ENCODE measurements around the gene VAMP1. TPM values are rescaled to one million over a fixed set of nuclear protein-coding genes. Genes with fewer than 3 reads are reported as not detected.
"Not testable (repeated sequence)": the region's sequence is repeated elsewhere in the genome, so short reads cannot be mapped to it uniquely, and the experiment has no call there.

VAMP1 gene
- total RNA-seq, 1 experiment from 2014 or later: 10.3 TPM

- Histone ChIP-seq H2BK120ac (ENCODE audit: low read depth, low read length, poor library complexity, severe bottlenecking) (no peak overlapping the region), H3K56ac (ENCODE audit: insufficient read length, low read depth, low read length) (no peak overlapping the region), H3K4me1 (ENCODE audit: insufficient read depth, low read length) (no peaks in the 10 kb centered on the region), H3K9ac (ENCODE audit: extremely low read depth, insufficient read length, low read length) (no peak overlapping the region), H4K5ac (ENCODE audit: insufficient read length, low read depth, low read length) (no peak overlapping the region), H3K79me1 (ENCODE audit: insufficient read depth, low read depth, low read length, poor library complexity, severe bottlenecking) (no peaks in the 10 kb centered on the region), H3K23me2 (ENCODE audit: insufficient read length, low read depth, low read length, poor library complexity, severe bottlenecking) (peaks cover 2% of the 10 kb centered on the region), H2AFZ (ENCODE audit: low read length) (no peak overlapping the region), H4K91ac (ENCODE audit: insufficient read length, low read depth, low read length) (no peak overlapping the region), H3K9me3 (ENCODE audit: control insufficient read depth, low read depth, low read length) (no peaks in the 10 kb centered on the region), H3K79me2 (ENCODE audit: insufficient read depth, low read length) (no peaks in the 10 kb centered on the region), H3K18ac (ENCODE audit: insufficient read length, low read depth, low read length) (no peak overlapping the region), H4K20me1 (ENCODE audit: control insufficient read depth, insufficient read depth, insufficient read length) (no peaks in the 10 kb centered on the region), H3K27me3 (ENCODE audit: insufficient read depth, low read length) (no peaks in the 10 kb centered on the region), H2BK20ac (ENCODE audit: low read depth, low read length, poor library complexity, severe bottlenecking) (no peak overlapping the region), H4K8ac (replicated peaks; ENCODE audit: insufficient read length, low read depth, low read length) (no peak overlapping the region), H2BK5ac (ENCODE audit: insufficient read length, low read length) (no peak overlapping the region), H2BK15ac (ENCODE audit: low read depth, low read length) (no peak overlapping the region; the same call in 1 of the 2 replicates), H3K14ac (ENCODE audit: insufficient read depth, low read length) (no peak overlapping the region), H3K4me2 (ENCODE audit: insufficient read depth, insufficient read length, low read length) (no peak overlapping the region), H3T11ph (ENCODE audit: low read length) (no peak overlapping the region), H3K4ac (ENCODE audit: low read depth, low read length) (no peak overlapping the region), H3K23ac (ENCODE audit: insufficient read length, low read depth, low read length) (no peak overlapping the region), H2AK5ac (ENCODE audit: insufficient read length, low read length) (no peak overlapping the region), H3K27ac (ENCODE audit: insufficient read length, low read depth, low read length) (no peak overlapping the region), H2BK12ac (ENCODE audit: insufficient read length, low read depth, low read length) (no peak overlapping the region)
- Mint-ChIP-seq H3K9me3 (peaks cover 14 to 16% of the 10 kb centered on the region in 2 experiments), H3K4me3 (no peak overlapping the region), H3K27ac (no peak overlapping the region), H3K36me3 (ENCODE audit: insufficient read depth in 1 of 3, low read depth in 3 of 3) (peaks cover 4 to 6% (median 5%) of the 10 kb centered on the region in 3 experiments; a peak in 4 of 7 replicates), H3K4me1 (peaks cover 0 to 3% of the 10 kb centered on the region in 2 experiments; a peak in 1 of 4 replicates), H3K27me3 (ENCODE audit: low read depth) (peaks cover 19% of the 10 kb centered on the region)
- no CpG with 5 or more reads among the region's 20 CpGs for WGBS (ENCODE audit: extremely low coverage, insufficient read length, low lambda C conversion rate)
- no peak for DNase-seq
- no peak for TF ChIP-seq CTCF (conservative IDR thresholded peaks at IDR 0.05)
Measured at GRCh38 chr12:6478416-6478815, 7.9 kb upstream of the VAMP1 start.

- H2BK20ac ChIP-seq (ENCODE audit: low read depth, low read length, poor library complexity, severe bottlenecking); H3K79me2 ChIP-seq (ENCODE audit: insufficient read depth, low read length); H4K20me1 ChIP-seq (ENCODE audit: control insufficient read depth, insufficient read depth, insufficient read length); H3K18ac ChIP-seq (ENCODE audit: insufficient read length, low read depth, low read length); H3K9me3 ChIP-seq (ENCODE audit: control insufficient read depth, low read depth, low read length); DNase-seq; H3K23me2 ChIP-seq (ENCODE audit: insufficient read length, low read depth, low read length, poor library complexity, severe bottlenecking); H3K4me3 Mint-ChIP-seq; H3K27ac ChIP-seq (ENCODE audit: insufficient read length, low read depth, low read length); H3K4me1 ChIP-seq (ENCODE audit: insufficient read depth, low read length); H4K91ac ChIP-seq (ENCODE audit: insufficient read length, low read depth, low read length); H3K27ac Mint-ChIP-seq; H2BK5ac ChIP-seq (ENCODE audit: insufficient read length, low read length); H3K56ac ChIP-seq (ENCODE audit: insufficient read length, low read depth, low read length); H2AK5ac ChIP-seq (ENCODE audit: insufficient read length, low read length); H3K23ac ChIP-seq (ENCODE audit: insufficient read length, low read depth, low read length); H2AFZ ChIP-seq (ENCODE audit: low read length); H3K4ac ChIP-seq (ENCODE audit: low read depth, low read length); H2BK15ac ChIP-seq (ENCODE audit: low read depth, low read length); H3K79me1 ChIP-seq (ENCODE audit: insufficient read depth, low read depth, low read length, poor library complexity, severe bottlenecking); H3K27me3 ChIP-seq (ENCODE audit: insufficient read depth, low read length); H3K14ac ChIP-seq (ENCODE audit: insufficient read depth, low read length); H4K8ac ChIP-seq (replicated peaks; ENCODE audit: insufficient read length, low read depth, low read length); H4K5ac ChIP-seq (ENCODE audit: insufficient read length, low read depth, low read length); H2BK120ac ChIP-seq (ENCODE audit: low read depth, low read length, poor library complexity, severe bottlenecking); H3K9ac ChIP-seq (ENCODE audit: extremely low read depth, insufficient read length, low read length); H2BK12ac ChIP-seq (ENCODE audit: insufficient read length, low read depth, low read length); H3K36me3 Mint-ChIP-seq (ENCODE audit: insufficient read depth in 1 of 3, low read depth in 3 of 3); H3K4me1 Mint-ChIP-seq; H3T11ph ChIP-seq (ENCODE audit: low read length); H3K4me2 ChIP-seq (ENCODE audit: insufficient read depth, insufficient read length, low read length): not testable (repeated sequence)
- peaks cover 19% of the 10 kb centered on the region for H3K27me3 Mint-ChIP-seq (ENCODE audit: low read depth)
- peaks cover 14 to 16% of the 10 kb centered on the region in 2 experiments for H3K9me3 Mint-ChIP-seq
- WGBS (ENCODE audit: extremely low coverage, insufficient read length, low lambda C conversion rate): no CpG with 5 or more reads among the region's 37 CpGs
Measured at GRCh38 chr12:6477601-6478377, 7.3 kb upstream of the VAMP1 start.

Data from H9 (cell line).